D341Med (cell line): ENCODE results near the gene C1orf210.

Experiments
- DNase-seq: peaks from one replicate; pipeline ENCODE4 v3.0.0; 2012; ENCODE audit warnings: low spot score

C1orf210 gene

GRCh38 chr1:43285269-43285990 lies at the start of gene C1orf210:
Gene C1orf210, minus strand, starts transcription at chr1:43285581. Its CDS starts 2,311 bp downstream, at chr1:43283270.
- DNase-seq: no peak

GRCh38 chr1:43334453-43335205 lies 49.2 kb upstream of the C1orf210 start:
- no peak for DNase-seq

- no peak for DNase-seq
These were observed 46.3 kb upstream of the C1orf210 start for GRCh38 chr1:43331688-43332087.

GRCh38 chr1:43329995-43330751 lies 44.8 kb upstream of the C1orf210 start:
- DNase-seq: no peak

- no peak for DNase-seq
These were observed 42.3 kb upstream of the C1orf210 start for GRCh38 chr1:43327549-43328292.

- DNase-seq: no peak
These were observed 40.0 kb upstream of the C1orf210 start for GRCh38 chr1:43325381-43325780.

GRCh38 chr1:43324810-43325209 lies 39.4 kb upstream of the C1orf210 start:
- DNase-seq: no peak

GRCh38 chr1:43322506-43322905 lies 37.1 kb upstream of the C1orf210 start:
- DNase-seq: no peak

- no peak for DNase-seq
These were observed 36.0 kb upstream of the C1orf210 start for GRCh38 chr1:43321331-43321891.

- DNase-seq: no peak
These were observed 34.4 kb upstream of the C1orf210 start for GRCh38 chr1:43319766-43320165.

GRCh38 chr1:43319288-43319687 lies 33.9 kb upstream of the C1orf210 start:
- DNase-seq: no peak

- DNase-seq: no peak
These were observed 33.5 kb upstream of the C1orf210 start for GRCh38 chr1:43318831-43319230.

- DNase-seq: no peak
These were observed 32.6 kb upstream of the C1orf210 start for GRCh38 chr1:43317817-43318471.

- DNase-seq: no peak
These were observed 31.5 kb upstream of the C1orf210 start for GRCh38 chr1:43316738-43317520.

GRCh38 chr1:43315963-43316737 lies 30.8 kb upstream of the C1orf210 start:
- no peak for DNase-seq

- no peak for DNase-seq
These were observed 30.1 kb upstream of the C1orf210 start for GRCh38 chr1:43315481-43315880.

GRCh38 chr1:43314233-43314632 lies 28.9 kb upstream of the C1orf210 start:
- DNase-seq: no peak

- DNase-seq: no peak
These were observed 28.4 kb upstream of the C1orf210 start for GRCh38 chr1:43313771-43314170.

- no peak for DNase-seq
These were observed 27.5 kb upstream of the C1orf210 start for GRCh38 chr1:43312663-43313515.
